RWPE1 (cell line): ENCODE data around the gene CBLB.

ENCODE experiments used
- CTCF ChIA-PET: fragments of 350-600 bp; sonication (Branson Sonifier 250); formaldehyde crosslinking; extraction: SDS; loops from one replicate; lab custom pipeline; 2021; lab: Yijun Ruan, JAX
- POLR2A ChIA-PET: fragments of 400-600 bp; formaldehyde crosslinking; extraction: SDS; loops from one replicate; lab custom pipeline; 2020; ENCODE audit warnings: antibody characterized with exemption; ENCODE audit not compliant: low non-redundant PET; lab: Yijun Ruan, JAX
- DNase-seq: peaks from one replicate; pipeline ENCODE4 v3.0.0; 2012; ENCODE audit warnings: low spot score
- H3K27ac ChIP-seq: fragments of 450-650 bp; 2 replicates; pipeline ENCODE4 v1.5.1; 2017
- TF ChIP-seq, protein P1 (sequence below): fragments of 450-650 bp; conservative IDR thresholded peaks from 2 replicates; pipeline ENCODE4 v1.5.1; 2017; ENCODE audit warnings: low read depth, mild to moderate bottlenecking

The CBLB gene

DNA sequence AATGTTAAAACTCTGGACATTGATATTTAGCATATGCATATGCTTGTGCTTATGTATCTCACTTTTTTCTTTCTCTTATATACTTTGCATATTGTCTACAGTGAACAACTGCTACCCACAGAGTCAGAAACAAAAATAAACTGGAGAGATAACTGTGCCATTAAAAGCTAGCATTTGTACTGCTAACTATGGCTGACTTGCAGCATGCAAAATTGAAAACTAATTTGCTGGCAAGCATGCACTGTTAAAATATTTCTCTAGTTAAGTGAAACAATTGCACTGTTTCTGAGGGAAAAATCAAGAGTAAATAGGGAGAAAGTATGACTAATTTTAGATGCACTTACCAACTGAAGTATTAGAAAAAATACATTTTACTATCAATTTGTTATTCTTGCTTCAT, 177.8 kb downstream of the CBLB start:
- ChIA-PET POLR2A (no interaction called here), CTCF (interaction anchor here (0.6 kb wide), 2 partner anchors 61 to 434 kb away, joined by 4 to 7 read pairs; no protein-coding TSS in a partner anchor)
- TF ChIP-seq, protein P1, sequence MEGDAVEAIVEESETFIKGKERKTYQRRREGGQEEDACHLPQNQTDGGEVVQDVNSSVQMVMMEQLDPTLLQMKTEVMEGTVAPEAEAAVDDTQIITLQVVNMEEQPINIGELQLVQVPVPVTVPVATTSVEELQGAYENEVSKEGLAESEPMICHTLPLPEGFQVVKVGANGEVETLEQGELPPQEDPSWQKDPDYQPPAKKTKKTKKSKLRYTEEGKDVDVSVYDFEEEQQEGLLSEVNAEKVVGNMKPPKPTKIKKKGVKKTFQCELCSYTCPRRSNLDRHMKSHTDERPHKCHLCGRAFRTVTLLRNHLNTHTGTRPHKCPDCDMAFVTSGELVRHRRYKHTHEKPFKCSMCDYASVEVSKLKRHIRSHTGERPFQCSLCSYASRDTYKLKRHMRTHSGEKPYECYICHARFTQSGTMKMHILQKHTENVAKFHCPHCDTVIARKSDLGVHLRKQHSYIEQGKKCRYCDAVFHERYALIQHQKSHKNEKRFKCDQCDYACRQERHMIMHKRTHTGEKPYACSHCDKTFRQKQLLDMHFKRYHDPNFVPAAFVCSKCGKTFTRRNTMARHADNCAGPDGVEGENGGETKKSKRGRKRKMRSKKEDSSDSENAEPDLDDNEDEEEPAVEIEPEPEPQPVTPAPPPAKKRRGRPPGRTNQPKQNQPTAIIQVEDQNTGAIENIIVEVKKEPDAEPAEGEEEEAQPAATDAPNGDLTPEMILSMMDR, result no peak
- DNase-seq, result no peak
- H3K27ac ChIP-seq, result no peak overlapping the region

DNA sequence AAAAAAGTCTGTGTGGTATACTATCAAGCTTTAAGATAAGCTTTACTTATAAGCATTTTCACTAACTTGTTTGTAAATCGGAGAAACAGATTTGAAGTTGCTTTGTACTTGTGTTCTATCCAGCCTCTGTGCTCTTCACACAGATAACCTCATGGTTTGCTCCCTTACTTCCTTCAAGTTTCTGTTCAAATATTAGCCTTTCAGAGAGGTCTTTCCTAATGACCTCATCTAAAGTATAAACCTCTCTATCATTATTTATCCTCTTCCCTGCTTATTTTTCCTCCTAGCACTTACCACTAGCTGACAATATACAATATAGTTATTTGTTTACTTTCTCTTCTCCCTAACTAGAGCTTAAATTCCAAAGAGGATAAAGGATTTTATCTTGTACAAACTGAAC, 180.0 kb downstream of the CBLB start:
- CTCF ChIA-PET, result interaction anchor here (0.6 to 0.7 kb wide), 2 partner anchors 525 to 1953 kb away, joined by 3 read pairs; no protein-coding TSS in a partner anchor
- TF ChIP-seq, protein P1, result no peak

DNA sequence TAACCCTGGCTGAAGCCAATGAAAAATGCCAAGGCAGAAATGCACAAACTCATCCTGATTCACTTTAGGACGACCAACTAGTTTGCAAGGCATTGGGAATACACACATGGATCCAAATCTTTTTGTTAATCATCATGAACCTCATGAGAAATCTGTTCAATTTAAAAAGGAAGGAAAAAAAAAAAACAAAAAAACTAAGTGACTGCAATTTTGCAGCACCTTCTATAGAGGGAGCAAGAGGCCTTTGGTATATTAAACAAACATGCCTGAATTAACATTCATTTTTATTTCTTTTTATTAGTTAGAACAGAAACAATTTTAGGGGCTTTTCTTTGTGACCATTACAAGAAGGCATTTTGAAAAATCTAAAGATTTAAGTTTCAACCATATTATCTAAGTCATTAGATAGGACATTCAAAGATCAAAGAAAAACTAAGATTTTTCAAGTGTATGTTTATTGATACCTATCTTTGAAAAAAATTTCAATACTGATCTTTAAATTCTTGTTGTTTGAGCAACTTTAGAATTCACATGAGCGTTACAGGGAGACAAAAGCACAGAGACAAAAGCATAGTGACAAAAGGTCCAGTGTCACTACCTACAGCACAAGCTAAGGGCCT, 182.4 kb downstream of the CBLB start:
- ChIA-PET POLR2A (no interaction called here), CTCF (interaction anchor here (0.7 to 1.1 kb wide), 2 partner anchors 296 to 472 kb away, joined by 3 read pairs; no protein-coding TSS in a partner anchor)
- peak; percentile 35 for DNase-seq
- TF ChIP-seq, protein P1, result peak; percentile 83
- H3K27ac ChIP-seq, result no peak overlapping the region

More for the DNA sequence above, 180.0 kb downstream of the CBLB start:
- no peak overlapping the region for H3K27ac ChIP-seq
- POLR2A ChIA-PET, result no interaction called here
- DNase-seq, result no peak

DNA sequence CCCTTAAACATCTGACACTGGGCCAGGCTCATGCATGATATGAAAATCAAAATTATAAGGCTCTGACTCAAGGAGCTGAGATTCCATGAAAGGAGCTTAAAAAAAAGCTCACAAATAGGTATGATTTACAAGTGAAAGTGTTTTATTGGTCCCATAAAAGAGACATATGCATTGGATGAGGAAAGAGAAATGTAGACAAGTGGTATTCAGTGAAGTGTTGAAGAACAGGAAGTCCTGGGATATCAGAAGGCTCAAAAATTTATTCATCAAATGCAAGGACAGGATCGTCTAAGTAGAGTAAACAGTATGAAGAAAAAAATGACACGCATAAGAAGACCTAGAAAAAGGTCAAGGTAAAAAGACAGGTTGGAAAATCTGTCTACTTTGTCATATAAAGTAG, 188.9 kb downstream of the CBLB start:
- no peak for DNase-seq
- POLR2A ChIA-PET, result no interaction called here
- no peak overlapping the region for H3K27ac ChIP-seq
- TF ChIP-seq, protein P1, result no peak
- CTCF ChIA-PET, result no interaction called here

DNA sequence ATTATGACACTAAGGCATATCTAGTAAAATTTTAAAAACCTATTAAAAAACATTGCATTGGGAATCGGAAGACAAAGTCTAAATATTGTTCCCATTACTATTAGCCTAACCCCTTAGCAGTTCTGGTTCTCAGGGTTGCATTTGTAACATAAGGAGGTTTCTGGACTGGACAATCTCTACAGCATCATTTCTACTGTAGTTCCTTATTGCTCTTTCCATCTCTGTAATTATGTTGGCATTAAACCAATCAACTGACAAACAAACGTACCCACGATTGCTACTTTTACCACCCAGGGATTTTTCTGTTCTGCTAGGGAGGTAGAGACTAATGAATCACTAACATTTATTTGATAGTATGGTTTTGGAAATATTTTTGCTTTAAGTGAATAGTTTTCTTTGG, 190.8 kb downstream of the CBLB start:
- TF ChIP-seq, protein P1, result no peak
- ChIA-PET CTCF (no interaction called here), POLR2A (no interaction called here)
- no peak for DNase-seq
- H3K27ac ChIP-seq, result no peak overlapping the region

DNA sequence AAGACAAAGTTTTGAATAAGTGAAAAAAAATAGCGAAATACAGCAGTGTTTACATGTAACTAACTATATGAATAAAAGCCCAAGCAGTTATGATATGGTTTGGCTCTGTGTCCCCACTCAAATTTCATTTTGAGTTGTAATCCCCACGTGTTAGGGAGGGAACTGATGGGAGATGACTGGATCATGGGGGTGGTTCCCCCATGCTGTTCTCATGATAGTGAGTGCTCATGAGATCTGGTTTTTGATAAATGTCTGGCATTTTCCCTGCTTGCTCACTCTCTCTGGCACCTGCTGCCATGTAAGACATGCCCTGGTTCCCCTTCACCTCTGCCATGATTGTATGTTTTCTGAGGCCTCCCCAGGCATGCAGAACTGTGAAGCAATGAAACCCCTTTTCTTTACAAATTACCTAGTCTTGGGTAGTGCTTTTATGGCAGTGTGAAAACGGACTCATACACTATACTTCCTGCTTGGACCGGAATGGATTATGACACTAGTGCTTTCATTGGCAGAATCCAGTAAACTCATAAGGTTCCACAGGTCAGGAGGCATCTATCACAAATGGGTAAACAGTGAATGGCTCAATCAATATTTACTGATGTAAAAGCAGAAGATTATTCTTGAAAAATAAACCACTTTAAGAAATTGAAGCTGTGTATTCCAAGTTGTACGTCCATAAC, 192.1 kb downstream of the CBLB start:
- H3K27ac ChIP-seq, result no peak overlapping the region
- ChIA-PET CTCF (no interaction called here), POLR2A (no interaction called here)
- DNase-seq, result no peak
- TF ChIP-seq, protein P1, result no peak
